HCT116 (cell line): ENCODE measurements around the gene ALDH3A2. TPM values are rescaled to one million over a fixed set of nuclear protein-coding genes. Genes with fewer than 3 reads are reported as not detected.

Source experiments
- ATAC-seq: fragments of 200-7000 bp; cut with Tn5 transposase; 2 replicates; pipeline ENCODE4 v1.9.1; 2020; ENCODE audit warnings: mild to moderate bottlenecking, moderate library complexity
- BruUV-seq: library from RNA; stranded (reverse); fragments of 400-500 nt; replicated peaks from 2 replicates; lab custom pipeline; 2021; lab: Mats Ljungman, UMichigan
- CTCF ChIA-PET: fragments of 300-600 bp; sonication (Branson Sonifier 250); formaldehyde crosslinking; loops from one replicate; lab custom pipeline; 2021; ENCODE audit warnings: antibody characterized with exemption; lab: Charles Lee
- POLR2A ChIA-PET: fragments of 300-600, 350-600 bp; sonication (Branson Sonifier 250); formaldehyde crosslinking; loops from one replicate; lab custom pipeline; 2021; ENCODE audit warnings: antibody characterized with exemption; lab: Charles Lee
- RAD21 ChIA-PET, 2 experiments: fragments of 300-600 bp; sonication (Branson Sonifier 250); formaldehyde crosslinking; loops; one replicate each; lab custom pipeline; 2023; ENCODE audit warnings: low total read pairs in 2 of 2; ENCODE audit not compliant: uncharacterized antibody in 2 of 2, unreplicated experiment in 2 of 2, low non-redundant PET in 1 of 2; lab: Charles Lee
- DNase-seq: peaks from one replicate; pipeline ENCODE4 v3.0.0-alpha.2; 2010; ENCODE audit warnings: low read depth, low spot score
- H2AFZ ChIP-seq: fragments of 200-600 bp; shearing (Covaris generic), sonication (generic); 2 replicates; pipeline ENCODE4 v1.6.1; 2017; ENCODE audit warnings: low read depth, mixed run types, mixed read lengths, antibody characterized with exemption, low read length; ENCODE audit not compliant: poor library complexity, severe bottlenecking
- H3K27ac ChIP-seq: 2 replicates; pipeline ENCODE4 v1.5.1; 2012; ENCODE audit warnings: low read depth, low read length
- H3K27me3 ChIP-seq: fragments of 200-600 bp; sonication (generic); 2 replicates; pipeline ENCODE4 v1.6.1; 2016; ENCODE audit warnings: mixed run types, low read length, mixed read lengths; ENCODE audit not compliant: insufficient read depth
- H3K36me3 ChIP-seq, 2 experiments: fragments of 200-500 bp in 1 of 2; fragments of 200-600 bp in 1 of 2; sonication (Bioruptor generic) in 1 of 2; sonication (generic) in 1 of 2; 2 replicates each; pipeline versions ENCODE4 v1.5.1 to v1.6.1; 2014 to 2016; ENCODE audit warnings: low read length in 2 of 2, inconsistent platforms in 1 of 2, mixed read lengths in 1 of 2, mixed run types in 1 of 2; ENCODE audit not compliant: insufficient read depth in 2 of 2, control insufficient read depth in 1 of 2
- H3K4me1 ChIP-seq, 2 experiments: fragments of 200-600 bp in 1 of 2; sonication (generic) in 1 of 2; 2 replicates each; pipeline versions ENCODE4 v1.5.1 to v1.6.1; 2012 to 2017; ENCODE audit warnings: low read length in 2 of 2, inconsistent platforms in 1 of 2, mild to moderate bottlenecking in 1 of 2, mixed read lengths in 1 of 2, mixed run types in 1 of 2, moderate library complexity in 1 of 2; ENCODE audit not compliant: insufficient read depth in 2 of 2, control insufficient read depth in 1 of 2
- H3K4me2 ChIP-seq: fragments of 200-600 bp; sonication (generic); 2 replicates; pipeline ENCODE4 v1.6.1; 2017; ENCODE audit warnings: mixed run types, low read length, mixed read lengths
- H3K4me3 ChIP-seq, 2 experiments: fragments of 200-600 bp in 1 of 2; sonication (generic) in 1 of 2; replicated peaks in 1 of 2; 2 replicates each; pipeline ENCODE4 v1.5.1; 2011 to 2016; ENCODE audit warnings: low read length in 2 of 2, control low read depth in 1 of 2, low read depth in 1 of 2, mild to moderate bottlenecking in 1 of 2, mixed read lengths in 1 of 2, mixed run types in 1 of 2
- H3K79me2 ChIP-seq: fragments of 200-600 bp; sonication (generic); 2 replicates; pipeline ENCODE4 v1.6.1; 2017; ENCODE audit warnings: mild to moderate bottlenecking, mixed run types, low read length, moderate library complexity, mixed read lengths; ENCODE audit not compliant: insufficient read depth
- H3K9ac ChIP-seq: fragments of 200-600 bp; sonication (generic); 2 replicates; pipeline ENCODE4 v1.6.1; 2016; ENCODE audit warnings: low read length, mixed read lengths
- H3K9me2 ChIP-seq: fragments of 200-600 bp; sonication (generic), shearing (Covaris generic); 2 replicates; pipeline ENCODE4 v1.6.1; 2017; ENCODE audit warnings: mixed run types, mild to moderate bottlenecking, moderate library complexity; ENCODE audit not compliant: insufficient read depth
- H3K9me3 ChIP-seq, 2 experiments: fragments of 200-500 bp in 1 of 2; fragments of 200-600 bp in 1 of 2; sonication (Bioruptor generic) in 1 of 2; sonication (generic) in 1 of 2; 2 replicates each; pipeline ENCODE4 v1.6.1; 2014 to 2017; ENCODE audit warnings: low read length in 2 of 2, mixed read lengths in 2 of 2, inconsistent platforms in 1 of 2, low read depth in 1 of 2, mild to moderate bottlenecking in 1 of 2, mixed run types in 1 of 2, moderate library complexity in 1 of 2; ENCODE audit not compliant: control insufficient read depth in 1 of 2, insufficient read depth in 1 of 2
- H4K20me1 ChIP-seq: fragments of 200-600 bp; sonication (generic), shearing (Covaris generic); 2 replicates; pipeline ENCODE4 v1.6.1; 2017; ENCODE audit warnings: mixed run types, mild to moderate bottlenecking, moderate library complexity; ENCODE audit not compliant: insufficient read depth
- EGR1 ChIP-seq: IDR thresholded peaks from 2 replicates; pipeline ENCODE4 v1.6.1; 2012; ENCODE audit warnings: low read depth
- EZH2 ChIP-seq: fragments of 200-600 bp; sonication (generic); IDR thresholded peaks from 2 replicates; pipeline ENCODE4 v1.6.1; 2017; ENCODE audit warnings: antibody characterized with exemption, mixed run types
- JUND ChIP-seq: IDR thresholded peaks from 2 replicates; pipeline ENCODE4 v1.6.1; 2012
- POLR2AphosphoS5 ChIP-seq: IDR thresholded peaks from 2 replicates; pipeline ENCODE4 v1.6.1; 2011; ENCODE audit warnings: mild to moderate bottlenecking, low read depth, low read length, moderate library complexity
- RAD21 ChIP-seq: IDR thresholded peaks from 2 replicates; pipeline ENCODE4 v1.6.1; 2012; ENCODE audit warnings: low read depth, mild to moderate bottlenecking
- REST ChIP-seq: IDR thresholded peaks from 2 replicates; pipeline ENCODE4 v1.6.1; 2012; ENCODE audit warnings: low read depth
- SP1 ChIP-seq: IDR thresholded peaks from 2 replicates; pipeline ENCODE4 v1.6.1; 2012; ENCODE audit warnings: low read depth
- TCF7L2 ChIP-seq: IDR thresholded peaks from 2 replicates; pipeline ENCODE4 v1.7.0; 2011; ENCODE audit warnings: borderline replicate concordance, inconsistent platforms; ENCODE audit not compliant: insufficient read depth, insufficient read length; ENCODE audit errors: extremely low read depth
- intact Hi-C: fragments of 100-400 bp; cut with micrococcal nuclease; formaldehyde crosslinking; loops from 2 replicates; pipeline ENCODE4 v1.10.0; 2022
- total RNA-seq: library from RNA; stranded (reverse); gene quantifications from one replicate; pipeline ENCODE4 v1.2.1, GENCODE V29; 2021; ENCODE audit not compliant: unreplicated experiment
- TF ChIP-seq, protein P1 (sequence below), 3 experiments: fragments of 200-600 bp in 1 of 3; sonication (generic) in 1 of 3; IDR thresholded peaks in 2 of 3; conservative IDR thresholded peaks in 1 of 3; 2 replicates each; pipeline ENCODE4 v1.5.1; 2012 to 2017; ENCODE audit warnings: low read depth in 2 of 3, low read length in 2 of 3, antibody characterized with exemption in 1 of 3, borderline replicate concordance in 1 of 3, control low read depth in 1 of 3, mild to moderate bottlenecking in 1 of 3, mixed read lengths in 1 of 3, mixed run types in 1 of 3, moderate library complexity in 1 of 3; ENCODE audit not compliant: insufficient read depth in 1 of 3

ALDH3A2 gene
- total RNA-seq, 1 experiment from 2014 or later: 86.8 TPM

DNA sequence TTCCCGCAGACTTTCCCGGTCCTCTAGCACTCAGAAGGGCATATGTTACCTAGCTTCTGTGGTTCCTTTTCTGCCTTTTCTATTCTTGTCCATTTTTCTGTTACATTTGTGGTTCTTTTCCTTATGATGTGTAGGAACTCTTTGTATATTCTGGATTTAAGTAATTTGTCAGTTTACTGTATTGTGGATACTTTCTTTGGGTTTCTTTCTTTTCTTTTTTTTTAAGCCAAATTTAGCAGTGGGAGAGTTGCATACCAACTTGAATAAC is 657 bp downstream of the ALDH3A2 start:
- TF ChIP-seq EGR1 (no peak), RAD21 (no peak), TCF7L2 (no peak), EZH2 (no peak), REST (no peak), JUND (no peak), SP1 (no peak), POLR2AphosphoS5 (no peak)
- TF ChIP-seq, protein P1, sequence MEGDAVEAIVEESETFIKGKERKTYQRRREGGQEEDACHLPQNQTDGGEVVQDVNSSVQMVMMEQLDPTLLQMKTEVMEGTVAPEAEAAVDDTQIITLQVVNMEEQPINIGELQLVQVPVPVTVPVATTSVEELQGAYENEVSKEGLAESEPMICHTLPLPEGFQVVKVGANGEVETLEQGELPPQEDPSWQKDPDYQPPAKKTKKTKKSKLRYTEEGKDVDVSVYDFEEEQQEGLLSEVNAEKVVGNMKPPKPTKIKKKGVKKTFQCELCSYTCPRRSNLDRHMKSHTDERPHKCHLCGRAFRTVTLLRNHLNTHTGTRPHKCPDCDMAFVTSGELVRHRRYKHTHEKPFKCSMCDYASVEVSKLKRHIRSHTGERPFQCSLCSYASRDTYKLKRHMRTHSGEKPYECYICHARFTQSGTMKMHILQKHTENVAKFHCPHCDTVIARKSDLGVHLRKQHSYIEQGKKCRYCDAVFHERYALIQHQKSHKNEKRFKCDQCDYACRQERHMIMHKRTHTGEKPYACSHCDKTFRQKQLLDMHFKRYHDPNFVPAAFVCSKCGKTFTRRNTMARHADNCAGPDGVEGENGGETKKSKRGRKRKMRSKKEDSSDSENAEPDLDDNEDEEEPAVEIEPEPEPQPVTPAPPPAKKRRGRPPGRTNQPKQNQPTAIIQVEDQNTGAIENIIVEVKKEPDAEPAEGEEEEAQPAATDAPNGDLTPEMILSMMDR (IDR thresholded peaks at IDR 0.05 in 2 of 3, conservative IDR thresholded peaks at IDR 0.05 in 1 of 3; ENCODE audit: borderline replicate concordance in 1 of 3, insufficient read depth in 1 of 3, low read depth in 2 of 3, low read length in 2 of 3): no peak
- H4K20me1 ChIP-seq: no peaks in the 10 kb centered on the region
- intact Hi-C loops: loop anchor here (5.0 kb wide), 2 partner anchors 103 to 142 kb away; no protein-coding TSS in a partner anchor
- ATAC-seq: no peak
- H3K4me3 ChIP-seq: peak overlapping the region; percentile 52 to 69
- H3K9me3 ChIP-seq: no peaks in the 10 kb centered on the region
- H3K27me3 ChIP-seq: no peaks in the 10 kb centered on the region
- H3K9me2 ChIP-seq: no peaks in the 10 kb centered on the region
- H3K79me2 ChIP-seq: peaks cover 44% of the 10 kb centered on the region
- H2AFZ ChIP-seq: no peak overlapping the region
- ChIA-PET POLR2A (interaction anchor here (1.2 to 2.1 kb wide), 5 partner anchors 50 to 132 kb away, joined by 3 to 13 read pairs (median 4); no protein-coding TSS in a partner anchor), CTCF (interaction anchor here (0.9 to 1.9 kb wide), 3 partner anchors 104 to 117 kb away, joined by 4 to 11 read pairs (median 7); no protein-coding TSS in a partner anchor), RAD21 (interaction anchor here in 1 of 2 experiments (1.4 kb wide), 1 partner anchor 104 kb away, joined by 4 read pairs; no protein-coding TSS in a partner anchor)
- H3K4me2 ChIP-seq: peak overlapping the region; percentile 70
- peaks cover 0 to 9% of the 10 kb centered on the region in 2 experiments; a peak in 2 of 4 replicates for H3K36me3 ChIP-seq
- no peak for DNase-seq
- peak overlapping the region; percentile 67 for H3K9ac ChIP-seq
- peak overlapping the region; percentile 99 for H3K27ac ChIP-seq
- no TSS peak for BruUV-seq
- peaks cover 50 to 72% of the 10 kb centered on the region in 2 experiments for H3K4me1 ChIP-seq
